KOPT-K1 (cell line): ENCODE data around the gene RRAS2.
"Not testable (repeated sequence)": the region's sequence is repeated elsewhere in the genome, so short reads cannot be mapped to it uniquely, and the experiment has no call there.

Source experiments
- H3K27ac ChIP-seq: fragments of 200-600 bp; sonication (generic); 2 replicates; pipeline ENCODE4 v1.5.1; 2016; ENCODE audit warnings: antibody characterized with exemption, mild to moderate bottlenecking, low read depth, low read length; ENCODE audit not compliant: poor library complexity, severe bottlenecking
- H3K36me3 ChIP-seq: fragments of 200-600 bp; sonication (generic); 2 replicates; pipeline ENCODE4 v1.5.1; 2017; ENCODE audit warnings: antibody characterized with exemption, mild to moderate bottlenecking, low read length, moderate library complexity; ENCODE audit not compliant: insufficient read depth
- H3K9me3 ChIP-seq: fragments of 200-600 bp; sonication (generic); 2 replicates; pipeline ENCODE4 v1.5.1; 2017; ENCODE audit warnings: antibody characterized with exemption, low read length, mild to moderate bottlenecking; ENCODE audit not compliant: insufficient read depth, poor library complexity, severe bottlenecking

RRAS2 gene

DNA sequence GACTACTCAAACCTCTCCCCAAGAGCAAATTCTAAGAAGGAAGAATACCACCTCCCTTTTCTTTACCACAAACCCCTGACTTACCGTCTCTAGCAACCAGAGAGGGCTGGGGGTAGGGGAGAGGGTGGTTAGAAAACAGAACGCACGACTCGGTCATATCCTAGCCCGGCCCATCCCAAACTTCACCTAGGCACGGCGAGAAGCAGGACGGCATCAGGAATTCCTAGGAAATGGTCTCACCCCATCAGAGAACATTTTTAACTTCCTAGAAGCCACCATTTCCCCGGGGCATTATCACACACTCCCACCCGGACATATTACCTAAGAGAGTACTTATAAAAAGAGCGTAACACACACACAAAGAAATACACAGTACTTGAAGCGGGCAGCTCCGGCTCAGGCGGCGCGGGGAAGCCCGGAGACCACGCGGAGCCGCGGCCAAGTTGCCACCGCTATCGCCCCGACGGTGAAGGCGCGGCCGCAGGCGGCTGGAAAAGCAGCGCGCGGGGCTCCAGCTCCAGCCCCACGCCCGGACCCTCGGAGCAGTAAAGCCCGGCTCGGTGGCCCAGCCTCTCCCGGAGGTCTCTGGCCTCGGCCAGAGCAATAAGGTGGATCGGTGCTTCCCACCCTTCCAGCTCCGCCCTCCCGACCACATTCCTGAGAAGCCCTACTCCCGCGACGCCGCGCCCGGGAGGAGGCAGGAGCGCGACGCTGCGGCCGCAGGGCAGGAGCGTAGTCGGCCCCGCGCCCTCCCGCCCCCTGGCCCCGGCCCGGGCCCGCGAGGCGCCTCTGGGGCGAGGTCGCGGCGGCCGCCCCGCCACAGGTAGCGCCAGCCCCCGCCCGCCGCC is 878 bp downstream of the RRAS2 start:
- Histone ChIP-seq H3K27ac (peak overlapping the region; percentile 87), H3K9me3 (no peaks in the 10 kb centered on the region)

DNA sequence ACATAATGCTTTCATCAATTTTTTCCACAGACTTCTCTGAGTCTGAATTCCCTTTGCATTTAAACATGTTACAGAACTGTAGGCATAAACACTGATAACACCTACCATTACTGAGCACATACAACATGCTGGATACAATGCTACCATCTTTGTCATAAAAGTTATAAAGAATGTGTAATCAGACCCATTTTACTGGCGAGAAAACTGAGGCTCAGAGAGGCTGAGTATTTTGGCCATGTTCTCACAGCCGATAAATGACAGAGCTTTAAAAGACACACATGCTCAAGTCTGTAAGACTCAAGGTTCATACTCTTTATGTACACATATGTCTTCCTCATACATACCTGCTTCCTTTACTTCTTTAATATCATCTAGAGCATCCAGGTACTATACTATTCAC is 2.6 kb downstream of the RRAS2 start:
- peaks cover 9% of the 10 kb centered on the region for H3K36me3 ChIP-seq
- peak overlapping the region; percentile 12 for H3K27ac ChIP-seq
- no peaks in the 10 kb centered on the region for H3K9me3 ChIP-seq

More for the DNA sequence above, 878 bp downstream of the RRAS2 start:
- H3K36me3 ChIP-seq, result peaks cover 7% of the 10 kb centered on the region

DNA sequence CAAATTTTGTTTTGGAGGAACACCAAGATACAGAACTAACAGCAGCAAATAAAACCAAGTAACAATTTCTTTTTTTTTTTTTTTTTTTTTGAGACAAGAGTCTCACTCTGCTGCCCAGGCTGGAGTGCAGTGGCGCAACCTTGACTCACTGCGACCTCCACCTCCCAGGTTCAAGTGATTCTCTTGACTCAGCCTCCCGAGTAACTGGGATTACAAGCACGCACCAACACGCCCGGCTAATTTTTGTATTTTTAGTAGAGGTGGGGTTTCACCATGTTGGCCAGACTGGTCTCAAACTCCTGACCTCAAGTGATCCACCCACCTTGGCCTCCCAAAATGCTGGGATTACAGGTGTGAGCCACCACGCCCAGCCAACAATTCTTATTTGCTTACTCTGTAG is 4.4 kb downstream of the RRAS2 start:
- Histone ChIP-seq H3K36me3 (peaks cover 26% of the 10 kb centered on the region), H3K9me3 (peaks cover 17% of the 10 kb centered on the region)
- not testable (repeated sequence) for H3K27ac ChIP-seq

DNA sequence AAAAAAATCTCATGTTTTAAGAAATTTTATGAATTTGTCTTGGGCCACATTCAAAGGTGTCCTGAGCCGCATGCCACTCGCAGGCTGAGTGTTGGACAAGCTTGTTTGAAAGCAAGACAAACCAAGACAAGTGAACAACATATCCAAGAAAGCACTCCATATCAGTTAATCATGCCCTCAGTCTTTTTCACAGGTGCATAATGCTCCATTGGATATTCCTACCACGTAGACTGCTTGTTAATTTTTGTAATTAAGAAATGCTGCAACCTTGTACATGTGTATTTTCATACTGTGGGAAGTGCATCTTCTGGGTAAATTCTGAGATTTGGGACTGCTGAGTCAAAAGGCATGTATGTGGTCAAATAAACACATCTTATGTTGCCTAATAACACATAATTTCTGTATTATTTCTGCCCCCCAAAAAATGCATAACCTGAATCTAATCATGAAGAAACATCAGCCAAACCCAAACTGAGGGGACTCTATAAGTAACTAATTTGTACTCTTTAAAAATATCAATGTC is 8.2 kb downstream of the RRAS2 start:
- Histone ChIP-seq H3K27ac (no peak overlapping the region), H3K36me3 (peaks cover 34% of the 10 kb centered on the region), H3K9me3 (peaks cover 51% of the 10 kb centered on the region)

DNA sequence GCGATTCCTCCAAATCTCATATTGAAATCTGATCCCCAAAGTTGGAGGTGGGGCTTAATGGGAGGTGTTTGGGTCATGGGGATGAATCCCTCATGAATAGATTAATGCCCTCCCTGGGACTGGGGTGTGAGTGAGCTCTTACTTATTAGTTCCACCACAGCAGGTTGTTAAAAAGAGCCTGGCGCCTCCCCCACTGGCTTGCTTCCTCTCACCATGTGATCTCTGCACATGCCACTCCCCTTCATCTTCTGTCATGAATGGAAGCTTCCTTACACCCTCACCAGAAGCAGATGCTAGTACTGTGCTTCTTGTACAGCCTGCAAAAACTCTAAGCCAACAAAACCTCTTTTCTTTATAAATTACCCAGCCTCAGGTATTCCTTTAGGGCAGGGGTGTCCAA is 8.8 kb downstream of the RRAS2 start:
- no peak overlapping the region for H3K27ac ChIP-seq
- H3K36me3 ChIP-seq, result peaks cover 39% of the 10 kb centered on the region
- peaks cover 56% of the 10 kb centered on the region for H3K9me3 ChIP-seq

DNA sequence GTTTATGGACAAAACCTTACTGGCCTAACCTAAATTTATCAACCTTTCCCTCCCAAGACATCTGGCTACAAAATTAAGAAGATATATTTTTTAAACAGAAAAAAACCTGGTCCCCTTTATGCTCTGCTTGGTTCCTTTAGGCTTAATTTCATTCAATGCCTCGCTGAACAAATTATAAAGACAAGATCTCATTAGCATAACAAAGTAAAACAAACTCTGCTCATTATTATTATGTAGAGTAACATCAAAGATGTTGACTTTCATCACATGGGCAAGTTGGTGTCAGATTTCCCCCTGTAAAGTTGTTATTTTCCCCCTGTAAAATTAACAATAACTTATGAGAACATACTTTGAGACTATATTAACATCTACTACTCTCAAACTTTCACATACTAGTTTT is 11.0 kb downstream of the RRAS2 start:
- Histone ChIP-seq H3K9me3 (peaks cover 75% of the 10 kb centered on the region), H3K27ac (no peak overlapping the region), H3K36me3 (peaks cover 40% of the 10 kb centered on the region)

DNA sequence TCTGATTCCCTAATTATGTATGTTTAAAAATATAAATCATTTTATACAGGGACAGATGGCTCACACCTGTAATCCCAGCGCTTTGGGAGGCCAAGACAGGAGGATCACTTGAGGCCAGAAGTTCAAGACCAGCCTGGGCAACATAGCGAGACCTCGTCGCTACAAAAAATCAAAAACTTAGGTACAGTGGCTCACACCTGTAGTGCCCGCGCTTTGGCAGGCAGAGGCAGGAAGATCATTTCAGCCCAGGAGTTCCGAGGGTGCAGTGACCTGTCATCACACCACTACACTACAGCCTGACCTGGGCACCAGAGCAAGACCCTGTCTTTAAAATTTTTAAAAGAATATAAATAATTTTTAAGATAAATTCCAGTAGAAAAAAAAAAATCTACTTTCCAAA is 11.5 kb downstream of the RRAS2 start:
- Histone ChIP-seq H3K27ac (no peak overlapping the region), H3K36me3 (peaks cover 40% of the 10 kb centered on the region), H3K9me3 (peaks cover 75% of the 10 kb centered on the region)

DNA sequence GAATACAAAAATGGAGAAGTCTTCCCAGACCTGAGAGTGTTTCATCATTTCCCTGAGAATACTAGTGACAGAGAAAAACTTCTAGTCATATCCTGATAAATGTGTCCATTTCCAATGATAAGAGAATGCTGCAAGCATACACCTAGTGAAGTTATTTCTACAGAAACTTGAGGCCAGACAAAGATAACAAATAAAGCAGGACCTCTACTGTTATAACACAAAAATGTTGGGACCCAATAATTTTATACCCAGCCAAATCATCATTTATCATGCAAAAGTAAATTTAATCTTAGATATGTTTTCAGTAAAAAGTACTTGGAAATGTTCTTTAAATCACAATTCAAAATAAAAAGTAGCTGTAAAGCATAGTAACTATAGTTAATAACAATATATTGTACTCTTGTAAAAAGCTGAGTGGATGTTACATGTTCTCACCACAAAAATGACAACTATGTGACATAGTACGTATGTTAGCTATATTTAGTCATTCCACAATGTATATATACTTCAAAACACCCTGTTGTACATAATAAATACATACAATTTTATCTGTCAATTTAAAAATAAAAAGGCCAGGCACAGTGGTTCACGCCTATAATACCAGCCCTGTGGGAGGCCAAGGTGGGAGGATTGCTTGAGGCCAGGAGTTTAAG is 12.6 kb downstream of the RRAS2 start:
- H3K27ac ChIP-seq, result no peak overlapping the region
- H3K9me3 ChIP-seq, result peaks cover 75% of the 10 kb centered on the region
- peaks cover 39% of the 10 kb centered on the region for H3K36me3 ChIP-seq

DNA sequence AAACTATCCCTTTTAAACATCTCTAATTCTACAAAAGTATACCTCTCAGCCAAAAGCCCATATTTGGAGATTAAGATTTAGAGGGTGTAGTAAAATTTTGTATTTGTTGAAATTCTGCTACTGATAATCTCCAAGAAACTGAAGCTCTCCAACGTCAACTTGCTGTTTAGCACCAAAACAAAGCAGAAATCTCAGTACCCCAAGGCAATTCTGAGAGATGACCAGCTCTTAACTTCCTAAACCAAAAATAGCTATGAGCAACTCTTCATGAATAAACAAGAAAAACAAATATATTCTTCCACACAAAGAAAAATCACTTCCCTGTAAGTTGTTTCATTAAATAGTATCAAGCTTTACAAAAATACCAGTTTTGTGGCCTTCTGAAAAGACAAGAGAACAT is 13.3 kb downstream of the RRAS2 start:
- Histone ChIP-seq H3K36me3 (peaks cover 38% of the 10 kb centered on the region), H3K27ac (no peak overlapping the region), H3K9me3 (peaks cover 74% of the 10 kb centered on the region)

DNA sequence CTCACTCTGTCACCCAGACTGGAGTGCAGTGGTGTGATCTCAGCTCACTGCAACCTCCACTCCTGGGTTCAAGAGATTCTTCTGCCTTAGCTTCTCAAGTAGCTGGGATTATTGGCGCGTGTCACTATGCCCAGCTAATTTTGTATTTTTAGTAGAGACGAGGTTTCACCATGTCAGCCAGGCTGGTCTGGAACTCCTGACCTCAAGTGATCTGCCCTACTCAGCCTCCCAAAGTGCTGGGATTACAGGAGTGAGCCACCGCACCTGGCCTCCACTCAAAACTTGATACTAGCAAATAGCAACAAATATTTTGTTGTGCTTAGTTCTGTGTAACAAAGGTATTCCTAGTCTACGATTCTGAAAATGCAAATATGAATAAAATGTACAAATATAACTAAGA is 14.0 kb downstream of the RRAS2 start:
- H3K9me3 ChIP-seq, result peaks cover 74% of the 10 kb centered on the region
- H3K27ac ChIP-seq, result not testable (repeated sequence)
- H3K36me3 ChIP-seq, result peaks cover 38% of the 10 kb centered on the region

DNA sequence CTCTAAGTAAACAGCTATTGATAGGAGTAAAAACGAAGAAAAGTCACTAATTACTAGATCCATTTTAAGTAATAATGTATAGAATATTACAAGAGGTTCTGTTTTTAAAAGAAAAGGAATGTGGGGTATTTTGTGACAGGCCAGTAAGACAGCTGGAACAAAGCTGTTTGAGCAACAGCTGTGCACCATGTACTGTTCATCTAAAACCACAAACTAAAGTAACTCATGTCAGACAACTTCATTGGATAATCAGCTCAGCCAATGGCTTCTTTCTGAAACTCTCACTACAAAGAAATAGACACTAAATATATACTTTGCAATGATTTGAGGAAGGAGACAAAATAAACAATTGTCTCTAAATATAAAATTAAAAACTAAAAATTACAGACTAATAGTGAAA is 16.1 kb downstream of the RRAS2 start:
- no peak overlapping the region for H3K27ac ChIP-seq
- H3K9me3 ChIP-seq, result peaks cover 67% of the 10 kb centered on the region
- H3K36me3 ChIP-seq, result peaks cover 30% of the 10 kb centered on the region

DNA sequence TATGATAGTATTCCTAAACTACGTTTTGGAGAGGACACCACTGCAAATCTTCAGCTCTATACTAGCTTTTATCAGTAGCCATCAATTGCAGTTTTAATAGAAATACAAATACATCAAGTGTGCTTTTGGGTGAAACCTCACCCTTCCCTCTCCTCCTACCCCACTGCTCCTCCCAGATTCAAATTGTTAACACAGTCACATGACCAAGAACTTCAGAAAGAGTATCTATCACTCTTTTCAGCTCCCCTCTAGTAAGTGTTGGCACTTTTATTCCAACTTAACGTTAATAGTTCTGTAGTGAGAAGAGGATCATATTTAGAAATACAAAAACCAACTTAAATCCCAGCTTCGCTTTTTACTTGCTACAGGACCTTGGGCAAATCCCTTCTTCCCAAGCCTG is 17.0 kb downstream of the RRAS2 start:
- H3K9me3 ChIP-seq, result peaks cover 68% of the 10 kb centered on the region
- H3K36me3 ChIP-seq, result peaks cover 30% of the 10 kb centered on the region
- no peak overlapping the region for H3K27ac ChIP-seq

DNA sequence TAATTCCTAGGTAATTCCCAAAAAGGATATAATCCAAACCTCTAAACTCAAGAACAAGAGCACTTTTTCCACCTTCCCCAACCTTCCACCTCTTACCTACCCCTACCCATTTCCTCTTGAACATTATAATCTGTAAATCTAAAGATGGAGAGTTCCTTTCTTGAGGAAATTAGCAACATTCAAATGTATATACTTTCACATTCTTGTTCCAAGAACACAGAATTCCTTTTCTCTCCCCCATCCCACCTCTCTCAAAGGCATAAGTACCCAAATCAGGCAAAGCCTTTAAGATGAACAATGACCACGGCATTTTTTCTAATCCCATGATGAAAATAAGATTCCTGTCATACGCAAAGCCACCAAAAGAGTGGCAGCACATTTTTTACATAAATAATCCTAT is 18.3 kb downstream of the RRAS2 start:
- H3K36me3 ChIP-seq, result peaks cover 19% of the 10 kb centered on the region
- peaks cover 67% of the 10 kb centered on the region for H3K9me3 ChIP-seq
- no peak overlapping the region for H3K27ac ChIP-seq

DNA sequence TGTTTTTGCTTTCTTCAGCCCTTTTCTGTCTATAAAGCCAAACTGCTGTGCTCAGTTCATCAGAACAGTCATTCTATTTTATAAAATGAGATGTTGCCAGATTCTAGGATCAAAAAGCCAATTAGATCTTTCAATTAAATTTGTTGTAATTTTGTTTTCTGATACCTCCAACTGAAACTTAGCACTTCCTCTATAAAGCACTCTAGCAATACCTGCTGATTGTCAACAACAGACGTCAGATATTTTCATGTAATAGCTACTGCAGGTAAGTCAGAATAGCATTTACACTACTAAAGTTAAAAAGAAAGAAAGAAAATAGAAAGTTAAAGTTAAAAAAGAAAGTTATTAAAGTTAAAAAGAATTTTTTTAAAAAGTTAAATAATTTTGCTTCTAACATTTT is 19.6 kb downstream of the RRAS2 start:
- no peak overlapping the region for H3K27ac ChIP-seq
- H3K36me3 ChIP-seq, result peaks cover 13% of the 10 kb centered on the region; the same call in 1 of the 2 replicates
- H3K9me3 ChIP-seq, result peaks cover 53% of the 10 kb centered on the region
